HG03025 (cell line): ENCODE data around the gene NFIB.

Experiments
- ATAC-seq: cut with Tn5 transposase; IDR thresholded peaks from one replicate; pipeline ENCODE4 v1.9.1; 2021; ENCODE audit warnings: mild to moderate bottlenecking, moderate library complexity; ENCODE audit not compliant: unreplicated experiment, low FRiP score

Gene NFIB

GRCh38 chr9:14307989-14308852 is 5.7 kb downstream of the NFIB start:
- ATAC-seq: no peak

GRCh38 chr9:14306672-14307660 is 7.0 kb downstream of the NFIB start:
- no peak for ATAC-seq

GRCh38 chr9:14306188-14306587 is 7.8 kb downstream of the NFIB start:
- ATAC-seq: no peak

GRCh38 chr9:14304259-14304658 is 9.7 kb downstream of the NFIB start:
- ATAC-seq: no peak

GRCh38 chr9:14303521-14303920 is 10.4 kb downstream of the NFIB start:
- no peak for ATAC-seq

- no peak for ATAC-seq
Observed at GRCh38 chr9:14303100-14303499, 10.8 kb downstream of the NFIB start.

GRCh38 chr9:14302405-14302804 is 11.5 kb downstream of the NFIB start:
- no peak for ATAC-seq

GRCh38 chr9:14301583-14302021 is 12.3 kb downstream of the NFIB start:
- no peak for ATAC-seq

- no peak for ATAC-seq
Observed at GRCh38 chr9:14301006-14301405, 12.9 kb downstream of the NFIB start.

GRCh38 chr9:14300588-14300987 is 13.4 kb downstream of the NFIB start:
- no peak for ATAC-seq

GRCh38 chr9:14300040-14300439 is 13.9 kb downstream of the NFIB start:
- ATAC-seq: no peak

GRCh38 chr9:14298601-14299022 is 15.3 kb downstream of the NFIB start:
- no peak for ATAC-seq

- no peak for ATAC-seq
Observed at GRCh38 chr9:14296495-14297113, 17.3 kb downstream of the NFIB start.

GRCh38 chr9:14294659-14295058 is 19.3 kb downstream of the NFIB start:
- no peak for ATAC-seq

GRCh38 chr9:14293801-14294200 is 20.1 kb downstream of the NFIB start:
- ATAC-seq: no peak

GRCh38 chr9:14292181-14292739 is 21.7 kb downstream of the NFIB start:
- no peak for ATAC-seq

GRCh38 chr9:14289916-14290315 is 24.0 kb downstream of the NFIB start:
- no peak for ATAC-seq

GRCh38 chr9:14288433-14288832 is 25.5 kb downstream of the NFIB start:
- ATAC-seq: no peak

GRCh38 chr9:14286121-14286520 is 27.8 kb downstream of the NFIB start:
- ATAC-seq: no peak

- ATAC-seq: no peak
Observed at GRCh38 chr9:14283276-14283675, 30.7 kb downstream of the NFIB start.
